ENCODE results near the gene TBC1D16.
A peak's percentile ranks its signal among the peaks of the same experiment; 100 is the strongest.

TBC1D16 gene

GRCh38 chr17:80031691-80032430, 3.8 kb downstream of the TBC1D16 start:
- intact Hi-C loops (cut with DNase I; ENCODE audit: low total_unique reads): no loop called here
- peaks cover 0 to 67% (median 43%) of the 10 kb centered on the region in 4 donors for H3K4me1 ChIP-seq
- no peak overlapping the region for H3K27ac ChIP-seq
- no peak for DNase-seq
- no peak overlapping the region for H3K4me3 ChIP-seq
- no peak for TF ChIP-seq CTCF (IDR thresholded peaks at IDR 0.05)
- H3K9me3 ChIP-seq: no peaks in the 10 kb centered on the region
- H3K27me3 ChIP-seq: no peaks in the 10 kb centered on the region
- no peaks in the 10 kb centered on the region for H3K36me3 ChIP-seq

DNA sequence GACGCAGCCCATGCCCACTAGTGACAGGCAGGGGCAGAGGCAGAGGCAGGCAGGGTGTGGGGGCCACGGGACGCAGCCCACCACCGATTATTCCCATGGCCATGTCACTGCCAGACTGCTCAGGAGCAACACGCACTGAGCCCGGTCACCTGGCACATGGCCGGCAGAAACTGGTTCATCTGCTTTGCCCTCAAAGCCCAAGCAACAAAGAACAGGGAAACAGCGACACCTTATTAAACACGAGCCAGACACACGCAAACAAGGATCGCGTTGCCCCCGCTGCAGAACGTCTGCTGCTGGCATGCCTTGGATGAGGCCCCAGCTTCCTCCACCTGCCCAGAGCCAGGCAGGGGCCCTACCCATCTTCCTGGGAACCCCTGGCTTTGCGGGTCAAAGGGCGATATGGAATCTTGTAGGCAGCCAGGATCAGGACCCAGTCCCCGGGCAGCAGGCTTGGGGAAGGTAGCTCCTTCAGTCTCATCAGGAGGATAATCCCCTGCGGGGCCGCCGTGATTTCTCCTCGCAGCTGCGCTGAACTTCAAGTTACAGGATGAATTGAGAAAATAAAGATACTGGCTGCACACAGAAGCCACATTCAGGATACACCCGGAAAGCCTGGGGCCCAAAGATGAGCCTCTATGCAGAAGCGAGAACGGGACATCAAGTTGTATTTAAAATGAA, 4.8 kb downstream of the TBC1D16 start:
- Histone ChIP-seq H3K27ac (peak overlapping the region; percentile 56 to 72), H3K9me3 (no peaks in the 10 kb centered on the region), H3K36me3 (no peaks in the 10 kb centered on the region), H3K4me3 (no peak overlapping the region), H3K27me3 (no peaks in the 10 kb centered on the region), H3K4me1 (peaks cover 0 to 69% (median 46%) of the 10 kb centered on the region in 4 donors)
- DNase-seq: no peak
- intact Hi-C loops (cut with DNase I; ENCODE audit: low total_unique reads): no loop called here
- no peak for TF ChIP-seq CTCF (IDR thresholded peaks at IDR 0.05)

GRCh38 chr17:80029258-80029974, 6.3 kb downstream of the TBC1D16 start:
- intact Hi-C loops (cut with DNase I; ENCODE audit: low total_unique reads): no loop called here
- TF ChIP-seq CTCF (IDR thresholded peaks at IDR 0.05): no peak
- H3K27ac ChIP-seq: peak overlapping the region; percentile 56 to 72

DNA sequence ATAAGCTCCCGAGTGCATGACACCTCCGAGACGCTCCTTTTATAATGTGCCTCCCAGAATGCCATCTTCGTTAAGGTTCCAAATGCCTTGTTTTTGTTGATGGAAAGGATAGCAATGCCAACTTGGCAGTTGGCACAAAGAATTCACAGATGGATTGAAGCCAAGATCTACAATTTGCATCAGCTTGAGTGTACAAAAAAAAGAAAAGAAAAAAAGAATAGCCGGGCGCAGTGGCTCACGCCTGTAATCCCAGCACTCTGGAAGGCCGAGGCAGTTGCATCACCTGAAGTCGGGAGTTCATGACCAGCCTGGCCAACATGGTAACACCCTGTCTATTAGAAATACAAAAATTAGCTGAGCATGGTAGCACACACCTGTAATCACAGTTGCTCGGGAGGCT, 7.6 kb downstream of the TBC1D16 start:
- H3K4me3 ChIP-seq: no peak overlapping the region
- H3K4me1 ChIP-seq: peaks cover 0 to 72% (median 42%) of the 10 kb centered on the region in 4 donors
- DNase-seq: no peak

More at GRCh38 chr17:80029258-80029974, 6.3 kb downstream of the TBC1D16 start:
- peaks cover 0 to 72% (median 45%) of the 10 kb centered on the region in 4 donors for H3K4me1 ChIP-seq
- DNase-seq: peak; percentile 95
- H3K4me3 ChIP-seq: no peak overlapping the region
- H3K9me3 ChIP-seq: no peaks in the 10 kb centered on the region
- H3K27me3 ChIP-seq: no peaks in the 10 kb centered on the region
- H3K36me3 ChIP-seq: no peaks in the 10 kb centered on the region

More for the DNA sequence above, 7.6 kb downstream of the TBC1D16 start:
- no peaks in the 10 kb centered on the region for H3K36me3 ChIP-seq
- TF ChIP-seq CTCF (IDR thresholded peaks at IDR 0.05): no peak
- H3K27me3 ChIP-seq: no peaks in the 10 kb centered on the region
- no peaks in the 10 kb centered on the region for H3K9me3 ChIP-seq
- intact Hi-C loops (cut with DNase I; ENCODE audit: low total_unique reads): no loop called here
- peak overlapping the region; percentile 56 to 72 for H3K27ac ChIP-seq
